Stimulated activated CD8-positive, alpha-beta memory T cell treated with anti-CD3 and anti-CD28 coated beads, Interleukin-2, amount 100 ng/mL, for 48 hours (primary cell): ENCODE results near the gene TPO.

Experiments
- DNase-seq, 2 donors: peaks; one replicate each; pipeline ENCODE4 v3.0.0-alpha.2; 2020; ENCODE audit warnings: low read depth in 2 of 2

TPO gene

GRCh38 chr2:1521878-1522830 is 108.9 kb downstream of the TPO start:
- DNase-seq, result no peak

GRCh38 chr2:1527153-1527992 is 114.1 kb downstream of the TPO start:
- DNase-seq, result no peak

DNA sequence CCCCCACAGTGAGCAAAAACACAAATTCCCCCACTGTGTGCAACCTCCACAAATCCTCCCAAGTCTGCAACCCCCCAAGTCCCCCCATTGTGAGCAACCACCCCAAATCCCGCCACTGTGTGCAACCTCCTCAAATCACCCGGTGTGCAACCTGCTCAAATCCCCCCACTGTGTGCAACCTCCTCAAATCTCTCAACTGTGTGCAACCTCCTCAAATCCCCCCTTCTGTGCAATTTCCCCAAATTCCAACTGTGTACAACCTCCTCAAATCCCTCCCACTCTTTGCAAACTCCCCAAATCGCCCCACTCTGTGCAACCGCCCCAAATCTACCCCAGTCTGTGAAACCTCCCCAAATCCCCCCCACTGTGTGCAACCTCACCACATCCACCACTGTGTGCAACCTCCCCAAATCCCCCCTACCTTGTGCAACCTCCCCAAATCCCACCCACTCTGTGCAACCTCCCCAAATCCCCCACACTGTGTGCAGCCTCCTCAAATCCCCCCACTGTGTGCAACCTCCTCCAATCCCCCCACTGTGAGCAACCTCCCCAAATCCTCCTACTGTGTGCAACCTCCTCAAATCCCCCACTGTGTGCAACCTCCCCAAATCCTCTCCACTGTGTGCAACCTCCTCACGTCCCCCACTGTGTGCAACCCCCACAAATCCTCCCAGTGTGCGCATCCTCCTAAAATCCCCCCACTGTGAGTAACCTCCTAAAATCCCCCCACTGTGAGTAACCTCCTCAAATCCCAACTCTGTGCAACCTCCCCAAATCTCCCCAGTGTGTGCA is 115.2 kb downstream of the TPO start:
- DNase-seq, result no peak

- DNase-seq, result no peak
Measured at GRCh38 chr2:1538663-1539062, 125.4 kb downstream of the TPO start.

DNA sequence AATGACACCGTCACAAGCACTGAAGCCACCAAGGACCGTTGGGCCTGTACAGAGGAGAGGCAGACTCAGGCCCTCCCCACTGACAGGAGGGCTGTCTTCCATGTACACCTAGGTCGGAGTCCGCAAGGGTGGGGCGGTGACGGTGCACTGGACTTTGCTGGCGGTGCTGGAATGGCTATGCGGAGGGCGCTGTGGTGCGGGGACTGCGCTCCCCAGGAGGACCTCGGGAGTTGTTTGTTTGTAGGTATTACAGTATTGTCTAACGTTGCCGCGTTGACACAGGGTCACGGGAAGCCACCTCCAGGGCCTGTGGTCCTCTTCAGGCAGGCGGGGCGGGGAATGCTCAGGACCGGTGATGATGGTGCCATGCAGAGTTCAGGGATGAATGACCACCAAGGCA is 126.2 kb downstream of the TPO start:
- no peak for DNase-seq

- no peak for DNase-seq
Measured at GRCh38 chr2:1539973-1540372, 126.7 kb downstream of the TPO start.

DNA sequence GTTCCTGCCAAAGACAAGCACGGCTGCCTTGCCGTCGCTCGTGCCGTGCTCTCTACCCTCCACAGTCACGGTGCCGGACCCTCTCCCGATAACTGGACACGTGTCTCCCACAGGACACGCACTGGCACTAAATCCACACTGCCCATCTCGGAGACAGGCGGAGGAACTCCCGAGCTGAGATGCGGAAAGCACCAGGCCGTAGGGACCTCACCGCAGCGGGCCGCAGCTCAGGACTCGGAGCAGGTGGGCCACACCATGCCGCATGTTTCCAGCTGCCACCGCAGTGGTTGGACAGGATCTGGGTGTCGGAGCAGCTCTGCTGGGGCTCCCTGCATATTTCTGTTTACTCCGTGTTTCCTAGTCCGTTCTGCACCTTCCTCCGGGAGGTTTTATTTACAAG is 127.2 kb downstream of the TPO start:
- DNase-seq, result no peak

GRCh38 chr2:1541040-1541439 is 127.8 kb downstream of the TPO start:
- no peak for DNase-seq

GRCh38 chr2:1541819-1542475 is 128.7 kb downstream of the TPO start:
- no peak for DNase-seq

GRCh38 chr2:1542971-1543370 is 129.7 kb downstream of the TPO start:
- DNase-seq, result no peak

DNA sequence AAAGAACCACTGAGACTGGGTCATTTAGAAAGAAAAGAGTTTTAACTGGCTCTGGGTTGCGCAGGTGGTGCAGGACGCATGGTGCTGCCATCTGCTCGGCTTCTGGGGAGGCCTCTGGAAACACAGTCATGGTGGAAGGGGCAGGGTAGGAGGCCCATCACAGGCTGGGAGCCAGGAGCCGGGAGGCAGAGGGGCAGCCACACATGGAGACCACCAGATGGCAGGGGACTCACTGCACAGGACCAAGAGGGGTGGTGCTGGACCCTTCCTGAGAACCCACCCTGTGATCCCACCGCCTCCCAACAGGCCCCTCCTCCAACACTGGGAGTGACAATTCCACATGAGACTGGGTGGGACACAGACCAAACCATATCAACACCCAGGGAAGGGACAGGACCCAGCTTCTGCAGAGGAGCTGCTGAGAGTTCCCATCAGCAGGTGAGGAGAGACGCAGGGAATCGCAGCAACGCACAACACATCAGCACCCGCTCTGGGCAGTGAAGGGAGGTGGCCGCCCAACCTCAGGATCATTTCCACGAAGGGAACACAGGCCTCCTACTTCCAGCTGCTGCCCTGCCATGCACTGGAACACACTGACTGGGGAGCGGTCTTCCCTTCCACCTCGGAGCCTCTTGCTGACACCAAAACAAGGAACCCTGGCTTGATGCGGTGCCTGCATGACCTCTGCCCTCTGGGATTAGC is 130.7 kb downstream of the TPO start:
- no peak for DNase-seq

GRCh38 chr2:1544478-1545069 is 131.3 kb downstream of the TPO start:
- DNase-seq, result no peak

DNA sequence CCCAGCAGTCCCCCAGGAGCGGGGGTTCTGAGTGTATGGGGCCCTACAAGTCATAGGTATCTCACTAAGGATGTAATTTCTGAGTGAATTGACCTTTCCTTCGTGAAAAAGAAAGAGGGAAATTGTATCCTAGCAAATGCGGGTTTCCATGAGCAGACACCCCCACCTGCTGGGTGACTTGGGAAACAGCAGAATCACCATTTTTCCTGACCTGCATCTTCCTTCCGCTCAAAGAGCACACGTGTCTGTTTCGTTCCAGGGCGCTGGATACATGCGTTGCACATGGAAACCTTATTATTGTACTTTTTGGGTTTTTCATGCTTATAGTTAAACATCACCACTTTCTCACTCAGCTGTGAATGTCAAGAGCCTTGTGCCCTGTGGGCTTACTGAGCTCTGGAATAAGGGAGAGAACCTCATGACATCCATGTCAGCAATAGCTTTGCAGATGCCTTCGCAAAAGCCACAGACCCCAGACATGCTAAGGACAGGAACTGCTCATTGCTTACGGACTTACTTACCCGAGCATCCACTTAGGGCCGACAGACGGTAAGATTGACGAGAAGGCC is 132.8 kb downstream of the TPO start:
- no peak for DNase-seq

DNA sequence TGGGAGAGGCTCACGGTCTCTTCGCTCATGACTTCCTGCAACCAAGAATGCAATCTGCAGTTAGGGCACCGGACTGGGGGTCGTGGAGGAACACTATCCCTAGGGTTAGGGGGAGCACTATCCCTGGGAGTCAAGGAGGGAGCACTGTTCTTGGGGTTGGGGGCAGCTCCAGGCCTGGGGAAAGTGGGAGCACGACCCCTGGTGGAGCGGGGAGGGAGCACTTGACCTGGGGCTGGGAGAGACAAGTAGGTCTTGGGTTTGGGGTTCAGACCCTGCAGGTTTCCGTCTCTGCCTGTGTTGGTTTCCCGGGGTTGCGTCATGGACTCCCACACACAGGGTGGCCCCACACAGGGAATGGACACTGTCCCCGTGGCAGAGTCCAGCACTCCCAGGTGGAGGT is 133.6 kb downstream of the TPO start:
- DNase-seq, result no peak

- DNase-seq, result no peak
Measured at GRCh38 chr2:1548910-1549673, 135.8 kb downstream of the TPO start.

- no peak for DNase-seq
Measured at GRCh38 chr2:1550076-1550475, 136.8 kb downstream of the TPO start.

GRCh38 chr2:1550658-1551316 is 137.5 kb downstream of the TPO start:
- DNase-seq, result peak; percentile 51

DNA sequence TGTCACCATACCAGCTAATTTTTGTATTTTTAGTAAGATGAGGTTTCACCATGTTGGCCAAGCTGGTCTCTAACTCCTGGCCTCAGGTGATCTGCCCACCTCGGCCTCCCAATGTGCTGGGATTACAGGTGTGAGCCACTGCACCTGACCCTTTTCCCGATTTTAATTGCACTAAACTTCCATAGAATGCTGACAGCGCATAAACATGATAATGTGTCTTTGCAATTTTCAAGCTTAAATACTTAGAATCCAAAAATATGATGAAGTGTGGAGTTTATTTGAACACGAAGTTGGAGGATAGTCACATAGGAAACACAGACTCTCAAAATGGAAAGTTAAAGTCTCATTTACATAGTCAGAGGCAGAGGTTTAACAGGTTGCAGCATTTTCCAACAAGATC is 138.6 kb downstream of the TPO start:
- no peak for DNase-seq

GRCh38 chr2:1552611-1553010 is 139.3 kb downstream of the TPO start:
- DNase-seq, result no peak
